Neutrophil (primary cell): ENCODE results near the gene DUSP1.

ENCODE experiments used
- H3K27ac ChIP-seq: fragments of 200-600 bp; sonication (generic); 2 replicates; pipeline ENCODE4 v1.5.1; 2016; ENCODE audit warnings: mild to moderate bottlenecking, moderate library complexity
- H3K27me3 ChIP-seq: fragments of 200-600 bp; sonication (generic); 2 replicates; pipeline ENCODE4 v1.6.0; 2016; ENCODE audit warnings: mild to moderate bottlenecking
- H3K36me3 ChIP-seq: fragments of 200-600 bp; sonication (generic); 2 replicates; pipeline ENCODE4 v1.5.1; 2017
- H3K4me1 ChIP-seq, 2 experiments: fragments of 200-600 bp in 1 of 2; sonication (generic) in 1 of 2; 1 replicate in 1 of 2; 2 replicates in 1 of 2; pipeline versions ENCODE4 v1.5.1 to v1.6.1; 2013 to 2016; ENCODE audit warnings: low read depth in 1 of 2, low read length in 1 of 2, mild to moderate bottlenecking in 1 of 2, moderate library complexity in 1 of 2; ENCODE audit not compliant: control insufficient read depth in 1 of 2, insufficient read depth in 1 of 2
- H3K4me3 ChIP-seq, 2 experiments: fragments of 200-600 bp in 1 of 2; sonication (generic) in 1 of 2; 1 replicate in 1 of 2; 2 replicates in 1 of 2; pipeline ENCODE4 v1.5.1; 2013 to 2016; ENCODE audit warnings: low read depth in 1 of 2, low read length in 1 of 2, mild to moderate bottlenecking in 1 of 2, moderate library complexity in 1 of 2
- H3K9me3 ChIP-seq: fragments of 200-600 bp; sonication (generic); 2 replicates; pipeline ENCODE4 v1.5.1; 2016
- CTCF ChIP-seq: fragments of 200-600 bp; sonication (generic); IDR thresholded peaks from 2 replicates; pipeline ENCODE4 v1.5.1; 2016; ENCODE audit warnings: antibody characterized with exemption

The DUSP1 gene

GRCh38 chr5:172751761-172752510, 19.1 kb downstream of the DUSP1 start:
- no peaks in the 10 kb centered on the region for H3K4me1 ChIP-seq
- peaks cover 23% of the 10 kb centered on the region for H3K27me3 ChIP-seq
- TF ChIP-seq CTCF, result no peak
- H3K9me3 ChIP-seq, result no peaks in the 10 kb centered on the region
- H3K27ac ChIP-seq, result no peak overlapping the region
- H3K4me3 ChIP-seq, result no peak overlapping the region
- H3K36me3 ChIP-seq, result no peaks in the 10 kb centered on the region

- no peak for TF ChIP-seq CTCF
- H3K27ac ChIP-seq, result no peak overlapping the region
- no peaks in the 10 kb centered on the region for H3K4me1 ChIP-seq
These were observed 20.9 kb downstream of the DUSP1 start for GRCh38 chr5:172749881-172750633.

GRCh38 chr5:172749076-172749475, 21.9 kb downstream of the DUSP1 start:
- Histone ChIP-seq H3K9me3 (no peaks in the 10 kb centered on the region), H3K4me3 (no peak overlapping the region), H3K36me3 (no peaks in the 10 kb centered on the region), H3K27ac (no peak overlapping the region), H3K27me3 (peaks cover 23% of the 10 kb centered on the region), H3K4me1 (no peaks in the 10 kb centered on the region)
- TF ChIP-seq CTCF, result no peak

More at GRCh38 chr5:172749881-172750633, 20.9 kb downstream of the DUSP1 start:
- Histone ChIP-seq H3K4me3 (no peak overlapping the region), H3K36me3 (no peaks in the 10 kb centered on the region), H3K9me3 (no peaks in the 10 kb centered on the region), H3K27me3 (peaks cover 23% of the 10 kb centered on the region)

- Histone ChIP-seq H3K9me3 (no peaks in the 10 kb centered on the region), H3K4me1 (no peaks in the 10 kb centered on the region), H3K4me3 (no peak overlapping the region), H3K27me3 (peaks cover 23% of the 10 kb centered on the region), H3K36me3 (no peaks in the 10 kb centered on the region), H3K27ac (no peak overlapping the region)
- TF ChIP-seq CTCF, result no peak
These were observed 22.6 kb downstream of the DUSP1 start for GRCh38 chr5:172748341-172748843.

GRCh38 chr5:172747471-172747870, 23.5 kb downstream of the DUSP1 start:
- Histone ChIP-seq H3K4me3 (no peak overlapping the region), H3K4me1 (no peaks in the 10 kb centered on the region)
- TF ChIP-seq CTCF, result no peak

More at GRCh38 chr5:172747471-172747870, 23.5 kb downstream of the DUSP1 start:
- H3K9me3 ChIP-seq, result no peaks in the 10 kb centered on the region
- H3K27ac ChIP-seq, result no peak overlapping the region
- peaks cover 13% of the 10 kb centered on the region for H3K27me3 ChIP-seq
- no peaks in the 10 kb centered on the region for H3K36me3 ChIP-seq
